Measurements from ENCODE around the gene PSD2. TPM values are rescaled to one million over a fixed set of nuclear protein-coding genes. Genes with fewer than 3 reads are reported as not detected.

PSD2 gene
- total RNA-seq, 1 experiment from 2014 or later, result 0.22 TPM

GRCh38 chr5:139847091-139847490 lies 51.5 kb downstream of the PSD2 start:
- no peak overlapping the region for H3K23ac ChIP-seq (ENCODE audit: insufficient read length, low read depth, low read length)
- no peaks in the 10 kb centered on the region for H4K20me1 ChIP-seq (ENCODE audit: control insufficient read depth, insufficient read depth, insufficient read length)
- H3K79me2 ChIP-seq (ENCODE audit: insufficient read depth, low read length), result no peaks in the 10 kb centered on the region
- DNase-seq, result no peak
- no peak overlapping the region for H3T11ph ChIP-seq (ENCODE audit: low read length)
- H3K56ac ChIP-seq (ENCODE audit: insufficient read length, low read depth, low read length), result no peak overlapping the region
- H3K27me3 ChIP-seq (ENCODE audit: insufficient read depth, low read length), result peaks cover 17% of the 10 kb centered on the region; the same call in 1 of the 2 replicates
- Mint-ChIP-seq H3K27me3 (ENCODE audit: low read depth) (peaks cover 81% of the 10 kb centered on the region), H3K4me3 (peak overlapping the region; percentile 17 to 47; a peak in 3 of 5 replicates), H3K36me3 (ENCODE audit: insufficient read depth in 1 of 3, low read depth in 3 of 3) (no peaks in the 10 kb centered on the region), H3K27ac (no peak overlapping the region; a peak in 1 of 7 replicates), H3K9me3 (no peaks in the 10 kb centered on the region), H3K4me1 (peaks cover 7 to 10% of the 10 kb centered on the region in 2 experiments)
- no peak overlapping the region for H4K91ac ChIP-seq (ENCODE audit: insufficient read length, low read depth, low read length)
- no peak overlapping the region for H3K18ac ChIP-seq (ENCODE audit: insufficient read length, low read depth, low read length)
- H2AFZ ChIP-seq (ENCODE audit: low read length), result no peak overlapping the region
- no peaks in the 10 kb centered on the region for H3K79me1 ChIP-seq (ENCODE audit: insufficient read depth, low read depth, low read length, poor library complexity, severe bottlenecking)
- no peak overlapping the region for H2BK12ac ChIP-seq (ENCODE audit: insufficient read length, low read depth, low read length)
- no peak overlapping the region for H3K4ac ChIP-seq (ENCODE audit: low read depth, low read length)
- H3K4me2 ChIP-seq (ENCODE audit: insufficient read depth, insufficient read length, low read length), result no peak overlapping the region
- H2BK120ac ChIP-seq (ENCODE audit: low read depth, low read length, poor library complexity, severe bottlenecking), result no peak overlapping the region
- no peak overlapping the region for H2AK5ac ChIP-seq (ENCODE audit: insufficient read length, low read length)
- H2BK20ac ChIP-seq (ENCODE audit: low read depth, low read length, poor library complexity, severe bottlenecking), result no peak overlapping the region
- no peak overlapping the region for H3K27ac ChIP-seq (ENCODE audit: insufficient read length, low read depth, low read length)
- H3K4me1 ChIP-seq (ENCODE audit: insufficient read depth, low read length), result no peaks in the 10 kb centered on the region
- H3K23me2 ChIP-seq (ENCODE audit: insufficient read length, low read depth, low read length, poor library complexity, severe bottlenecking), result no peaks in the 10 kb centered on the region
- H2BK5ac ChIP-seq (ENCODE audit: insufficient read length, low read length), result no peak overlapping the region
- TF ChIP-seq, protein P1, sequence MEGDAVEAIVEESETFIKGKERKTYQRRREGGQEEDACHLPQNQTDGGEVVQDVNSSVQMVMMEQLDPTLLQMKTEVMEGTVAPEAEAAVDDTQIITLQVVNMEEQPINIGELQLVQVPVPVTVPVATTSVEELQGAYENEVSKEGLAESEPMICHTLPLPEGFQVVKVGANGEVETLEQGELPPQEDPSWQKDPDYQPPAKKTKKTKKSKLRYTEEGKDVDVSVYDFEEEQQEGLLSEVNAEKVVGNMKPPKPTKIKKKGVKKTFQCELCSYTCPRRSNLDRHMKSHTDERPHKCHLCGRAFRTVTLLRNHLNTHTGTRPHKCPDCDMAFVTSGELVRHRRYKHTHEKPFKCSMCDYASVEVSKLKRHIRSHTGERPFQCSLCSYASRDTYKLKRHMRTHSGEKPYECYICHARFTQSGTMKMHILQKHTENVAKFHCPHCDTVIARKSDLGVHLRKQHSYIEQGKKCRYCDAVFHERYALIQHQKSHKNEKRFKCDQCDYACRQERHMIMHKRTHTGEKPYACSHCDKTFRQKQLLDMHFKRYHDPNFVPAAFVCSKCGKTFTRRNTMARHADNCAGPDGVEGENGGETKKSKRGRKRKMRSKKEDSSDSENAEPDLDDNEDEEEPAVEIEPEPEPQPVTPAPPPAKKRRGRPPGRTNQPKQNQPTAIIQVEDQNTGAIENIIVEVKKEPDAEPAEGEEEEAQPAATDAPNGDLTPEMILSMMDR (conservative IDR thresholded peaks at IDR 0.05), result no peak
- no peak overlapping the region for H4K5ac ChIP-seq (ENCODE audit: insufficient read length, low read depth, low read length)
- WGBS (ENCODE audit: extremely low coverage, insufficient read length, low lambda C conversion rate), result no CpG with 5 or more reads among the region's 10 CpGs
- H3K14ac ChIP-seq (ENCODE audit: insufficient read depth, low read length), result no peak overlapping the region
- H3K9me3 ChIP-seq (ENCODE audit: control insufficient read depth, low read depth, low read length), result no peaks in the 10 kb centered on the region
- no peak overlapping the region for H4K8ac ChIP-seq (replicated peaks; ENCODE audit: insufficient read length, low read depth, low read length)
- no peak overlapping the region for H2BK15ac ChIP-seq (ENCODE audit: low read depth, low read length)
- no peak overlapping the region for H3K9ac ChIP-seq (ENCODE audit: extremely low read depth, insufficient read length, low read length)

All from H9 (cell line).